Endothelial cell of umbilical vein (primary cell): ENCODE results near the gene DEDD. TPM values are rescaled to one million over a fixed set of nuclear protein-coding genes. Genes with fewer than 3 reads are reported as not detected.

Experiments
- BruUV-seq: library from RNA; stranded (reverse); fragments of 400-500 nt; replicated peaks from 2 replicates; lab custom pipeline; 2021; lab: Mats Ljungman, UMichigan
- CTCF ChIA-PET: fragments of 300-600, 350-600 bp; sonication (Branson Sonifier 250); formaldehyde crosslinking; loops from one replicate; lab custom pipeline; 2021; ENCODE audit warnings: antibody characterized with exemption, inconsistent platforms; lab: Charles Lee
- POLR2A ChIA-PET: fragments of 300-600, 350-600 bp; sonication (Branson Sonifier 250); formaldehyde crosslinking; loops from one replicate; lab custom pipeline; 2021; ENCODE audit warnings: antibody characterized with exemption, inconsistent platforms; lab: Charles Lee
- DNase-seq: peaks from one replicate; pipeline ENCODE4 v3.0.0-alpha.2; 2011; ENCODE audit warnings: low read depth, low spot score
- FAIRE-seq: peaks from 2 replicates; lab custom pipeline; 2011; peaks lifted over from hg19 to GRCh38; lab: Jason Lieb, UNC
- H2AFZ ChIP-seq: 2 replicates; pipeline ENCODE4 v1.6.0; 2012; ENCODE audit warnings: low read depth, low read length, control low read depth, inconsistent platforms
- H3K27ac ChIP-seq: 2 replicates; pipeline ENCODE4 v1.5.1; 2011; ENCODE audit warnings: low read depth, mild to moderate bottlenecking, control low read depth, low read length, moderate library complexity; ENCODE audit not compliant: insufficient read depth
- H3K27me3 ChIP-seq, 2 experiments: 2 replicates each; pipeline versions ENCODE4 v1.6.0 to v1.6.1; 2011; ENCODE audit warnings: low read length in 2 of 2, mixed read lengths in 1 of 2; ENCODE audit not compliant: control insufficient read depth in 2 of 2, insufficient read depth in 2 of 2
- H3K36me3 ChIP-seq, 2 experiments: 2 replicates in 1 of 2; 3 replicates in 1 of 2; pipeline ENCODE4 v1.5.1; 2011; ENCODE audit warnings: low read length in 2 of 2, mild to moderate bottlenecking in 1 of 2, moderate library complexity in 1 of 2; ENCODE audit not compliant: control insufficient read depth in 2 of 2, insufficient read depth in 2 of 2; ENCODE audit errors: extremely low read depth in 1 of 2
- H3K4me1 ChIP-seq: 3 replicates; pipeline ENCODE4 v1.5.1; 2011; ENCODE audit warnings: mild to moderate bottlenecking, low read length; ENCODE audit not compliant: control insufficient read depth, insufficient read depth; ENCODE audit errors: extremely low read depth
- H3K4me2 ChIP-seq: 2 replicates; pipeline ENCODE4 v1.6.1; 2011; ENCODE audit warnings: low read length, control low read depth, mixed read lengths; ENCODE audit not compliant: insufficient read depth
- H3K4me3 ChIP-seq, 3 experiments: fragments of 200-600 bp in 1 of 3; sonication (generic), shearing (Covaris generic) in 1 of 3; replicated peaks in 1 of 3; 2 replicates each; pipeline ENCODE4 v1.5.1; 2011 to 2016; ENCODE audit warnings: control low read depth in 3 of 3, low read length in 3 of 3, mild to moderate bottlenecking in 2 of 3, inconsistent platforms in 1 of 3, low read depth in 1 of 3, moderate library complexity in 1 of 3; ENCODE audit not compliant: insufficient read depth in 1 of 3
- H3K79me2 ChIP-seq: 2 replicates; pipeline ENCODE4 v1.6.0; 2012; ENCODE audit warnings: low read length, inconsistent platforms; ENCODE audit not compliant: control insufficient read depth, insufficient read depth
- H3K9ac ChIP-seq: replicated peaks from 2 replicates; pipeline ENCODE3; 2011; ENCODE audit warnings: low read length, control low read depth; ENCODE audit not compliant: insufficient read depth; ENCODE audit errors: extremely low read depth
- H3K9me1 ChIP-seq: replicated peaks from 3 replicates; pipeline ENCODE4 v1.6.0; 2011; ENCODE audit warnings: mild to moderate bottlenecking, low read length; ENCODE audit not compliant: control insufficient read depth, insufficient read depth; ENCODE audit errors: extremely low read depth
- H3K9me3 ChIP-seq: replicated peaks from 2 replicates; pipeline ENCODE4 v1.5.1; 2012; ENCODE audit warnings: low read length, inconsistent platforms; ENCODE audit not compliant: control insufficient read depth, insufficient read depth
- H4K20me1 ChIP-seq: replicated peaks from 2 replicates; pipeline ENCODE3; 2011; ENCODE audit warnings: mild to moderate bottlenecking, low read length; ENCODE audit not compliant: control insufficient read depth, insufficient read depth; ENCODE audit errors: extremely low read depth
- CTCF ChIP-seq, 2 donors: IDR thresholded peaks; 1 replicate in 1 of 2; 2 replicates in 1 of 2; pipeline ENCODE4 v1.5.1; 2011; ENCODE audit warnings: low read length in 2 of 2, mild to moderate bottlenecking in 2 of 2, moderate library complexity in 2 of 2, control low read depth in 1 of 2, inconsistent platforms in 1 of 2, low read depth in 1 of 2; ENCODE audit not compliant: insufficient read depth in 1 of 2; ENCODE audit errors: extremely low read depth in 1 of 2
- EZH2 ChIP-seq: IDR thresholded peaks from 2 replicates; pipeline ENCODE4 v1.6.1; 2012; ENCODE audit warnings: borderline replicate concordance, low read depth, mild to moderate bottlenecking, moderate library complexity, low read length, inconsistent platforms; ENCODE audit not compliant: severe bottlenecking
- FOS ChIP-seq: IDR thresholded peaks from 2 replicates; pipeline ENCODE4 v1.6.1; 2011; ENCODE audit warnings: mild to moderate bottlenecking, low read length, moderate library complexity, borderline replicate concordance; ENCODE audit not compliant: insufficient read depth
- GATA2 ChIP-seq: IDR thresholded peaks from 2 replicates; pipeline ENCODE4 v1.7.0; 2011; ENCODE audit warnings: low read depth, mild to moderate bottlenecking, moderate library complexity, mixed read lengths, low read length; ENCODE audit not compliant: insufficient read length, insufficient read depth
- JUN ChIP-seq: IDR thresholded peaks from 2 replicates; pipeline ENCODE4 v1.6.1; 2011; ENCODE audit warnings: borderline replicate concordance, low read depth; ENCODE audit not compliant: insufficient read length, insufficient read depth
- MAX ChIP-seq: IDR thresholded peaks from 2 replicates; pipeline ENCODE4 v1.6.1; 2011; ENCODE audit not compliant: insufficient read depth, insufficient read length
- MYC ChIP-seq: IDR thresholded peaks from one replicate; pipeline ENCODE4 v1.6.1; 2011; ENCODE audit warnings: mild to moderate bottlenecking, low read depth, low read length
- POLR2A ChIP-seq: IDR thresholded peaks from 2 replicates; pipeline ENCODE4 v1.6.1; 2012; ENCODE audit warnings: low read depth, mild to moderate bottlenecking, control low read depth, low read length
- POLR2AphosphoS5 ChIP-seq: IDR thresholded peaks from 2 replicates; pipeline ENCODE4 v1.6.1; 2012; ENCODE audit warnings: low read depth, mild to moderate bottlenecking, control low read depth, low read length, moderate library complexity; ENCODE audit not compliant: insufficient read depth
- dilution Hi-C: fragments of 300-500 bp; cut with MboI; formaldehyde crosslinking; loops from one replicate; pipeline ENCODE4 v1.15.0; 2019; ENCODE audit warnings: low sequenced_read_pairs; ENCODE audit not compliant: extremely low pct_ligation_motif_present
- intact Hi-C: fragments of 100-400 bp; cut with micrococcal nuclease; formaldehyde crosslinking; loops from one replicate; pipeline ENCODE4 v1.10.0; 2022
- polyA plus RNA-seq, 4 experiments: library from polyadenylated mRNA; depleted of rRNA in 3 of 4; stranded (reverse) in 3 of 4; unstranded in 1 of 4; fragments of >200 nt; gene quantifications; 2 replicates each; pipeline versions ENCODE4 v1.2.1 to v1.2.3, GENCODE V29; 2011 to 2012; ENCODE audit warnings: missing spikeins in 1 of 4
- total RNA-seq: library from RNA; stranded (reverse); gene quantifications from 2 replicates; pipeline ENCODE4 v1.2.3, GENCODE V29; 2021

Gene DEDD
- total and polyA plus RNA-seq, 2 donors (not counting 3 experiments of a cell fraction or from before 2014, with no cell fraction given) = 50.2 to 78.3 TPM

GRCh38 chr1:161115132-161115711 lies 17.2 kb downstream of the DEDD start:
- ChIA-PET CTCF (interaction anchor here (1.1 kb wide), 1 partner anchor 11 kb away, joined by 3 read pairs; no protein-coding TSS in a partner anchor), POLR2A (no interaction called here)
- no peaks in the 10 kb centered on the region for H4K20me1 ChIP-seq
- no peaks in the 10 kb centered on the region for H3K9me1 ChIP-seq
- no peaks in the 10 kb centered on the region for H3K36me3 ChIP-seq
- H3K79me2 ChIP-seq = peaks cover 79% of the 10 kb centered on the region
- dilution Hi-C loops (no loop called here), intact Hi-C loops (loop anchor here (5.0 kb wide), 1 partner anchor 197 kb away; the partner anchor contains the start of gene SDHC)
- H3K4me1 ChIP-seq = peaks cover 48% of the 10 kb centered on the region
- peak; percentile 31 for TF ChIP-seq MYC
- TF ChIP-seq EZH2 = no peak
- no peak for TF ChIP-seq CTCF (IDR thresholded peaks at IDR 0.05; ENCODE audit: extremely low read depth in 1 of 2, insufficient read depth in 1 of 2, low read depth in 1 of 2, low read length in 2 of 2)
- TF ChIP-seq JUN = peak; percentile 80
- TF ChIP-seq POLR2A = no peak
- TF ChIP-seq GATA2 = peak; percentile 44
- TF ChIP-seq POLR2AphosphoS5 = peak; percentile 41
- peak; percentile 47 for TF ChIP-seq FOS
- TF ChIP-seq MAX = no peak
- no peak overlapping the region for H3K9ac ChIP-seq
- H3K27ac ChIP-seq = peak overlapping the region; percentile 65
- no peaks in the 10 kb centered on the region for H3K27me3 ChIP-seq
- H3K4me3 ChIP-seq = no peak overlapping the region
- no peak overlapping the region for H2AFZ ChIP-seq
- H3K4me2 ChIP-seq = peak overlapping the region; percentile 36
- FAIRE-seq (peak; percentile 72), DNase-seq (peak; percentile 79)
- BruUV-seq = no TSS peak
- no peaks in the 10 kb centered on the region for H3K9me3 ChIP-seq
